ENCODE measurements around the gene WDR64.

DNA sequence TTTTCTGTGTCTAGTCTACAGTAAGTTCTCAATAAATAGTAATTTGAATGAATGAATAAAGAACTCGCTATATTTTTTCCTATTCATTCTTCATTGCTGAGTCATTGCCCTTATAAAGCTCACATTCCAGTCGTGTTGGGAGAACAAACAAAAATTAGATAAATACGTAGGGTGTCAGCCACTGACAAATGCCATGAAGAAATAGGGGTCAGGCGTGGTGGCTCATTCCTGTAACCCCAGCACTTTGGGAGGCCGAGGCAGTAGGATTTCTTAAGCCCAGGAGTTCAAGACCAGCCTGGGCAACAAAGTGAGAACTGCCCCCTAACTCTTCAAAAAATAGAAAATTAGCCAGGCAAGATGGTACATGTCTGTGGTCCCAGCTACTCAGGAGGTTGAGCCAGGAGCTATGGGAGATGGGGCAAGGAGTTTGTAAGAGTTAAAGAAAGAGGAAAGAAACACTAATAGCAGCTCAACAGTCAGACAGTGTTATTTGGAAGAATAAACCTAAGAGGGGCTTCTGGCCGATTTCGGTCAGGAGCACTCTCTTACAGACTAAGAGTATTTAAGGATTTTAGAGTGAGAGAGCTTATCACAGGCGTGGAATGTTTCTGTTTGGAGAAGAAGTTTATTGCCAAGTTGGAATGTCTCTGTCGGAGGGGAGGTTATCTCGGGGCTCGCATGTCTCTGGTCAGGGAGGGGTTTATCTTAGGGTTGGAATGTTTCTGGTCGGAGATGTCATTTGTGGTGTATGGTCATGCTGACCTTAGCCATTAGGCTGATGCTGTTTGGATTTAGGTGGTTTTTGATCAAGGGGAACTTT lies 10.1 kb upstream of the WDR64 start:
- TF ChIP-seq, protein P1, sequence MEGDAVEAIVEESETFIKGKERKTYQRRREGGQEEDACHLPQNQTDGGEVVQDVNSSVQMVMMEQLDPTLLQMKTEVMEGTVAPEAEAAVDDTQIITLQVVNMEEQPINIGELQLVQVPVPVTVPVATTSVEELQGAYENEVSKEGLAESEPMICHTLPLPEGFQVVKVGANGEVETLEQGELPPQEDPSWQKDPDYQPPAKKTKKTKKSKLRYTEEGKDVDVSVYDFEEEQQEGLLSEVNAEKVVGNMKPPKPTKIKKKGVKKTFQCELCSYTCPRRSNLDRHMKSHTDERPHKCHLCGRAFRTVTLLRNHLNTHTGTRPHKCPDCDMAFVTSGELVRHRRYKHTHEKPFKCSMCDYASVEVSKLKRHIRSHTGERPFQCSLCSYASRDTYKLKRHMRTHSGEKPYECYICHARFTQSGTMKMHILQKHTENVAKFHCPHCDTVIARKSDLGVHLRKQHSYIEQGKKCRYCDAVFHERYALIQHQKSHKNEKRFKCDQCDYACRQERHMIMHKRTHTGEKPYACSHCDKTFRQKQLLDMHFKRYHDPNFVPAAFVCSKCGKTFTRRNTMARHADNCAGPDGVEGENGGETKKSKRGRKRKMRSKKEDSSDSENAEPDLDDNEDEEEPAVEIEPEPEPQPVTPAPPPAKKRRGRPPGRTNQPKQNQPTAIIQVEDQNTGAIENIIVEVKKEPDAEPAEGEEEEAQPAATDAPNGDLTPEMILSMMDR (conservative IDR thresholded peaks at IDR 0.05; ENCODE audit: low read depth, low read length), result no peak
- no peak for TF ChIP-seq EZH2 (IDR thresholded peaks at IDR 0.05; ENCODE audit: borderline replicate concordance, low read depth, low read length, poor library complexity, severe bottlenecking)

All from A673 (cell line).